ENCODE measurements around the gene TMEM91.

DNA sequence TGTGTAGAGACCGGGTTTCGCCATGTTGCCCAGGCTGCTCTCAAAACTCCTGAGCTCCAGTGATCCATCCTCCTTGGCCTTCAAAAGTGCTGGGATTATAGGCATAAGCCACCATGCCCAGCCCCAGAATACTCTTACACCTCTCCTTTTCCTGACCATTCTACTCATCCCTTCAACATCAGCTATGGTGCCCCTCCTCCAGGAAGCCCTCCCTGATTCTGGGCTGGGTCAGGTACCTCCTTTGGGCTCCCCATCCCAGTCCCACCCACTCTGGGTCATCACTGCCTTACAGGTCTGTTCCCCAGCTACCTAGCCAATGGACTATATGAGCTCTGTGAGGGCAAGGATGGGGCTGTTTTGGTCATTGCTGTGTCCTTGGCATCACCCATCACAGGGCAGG, 32.2 kb upstream of the TMEM91 start:
- TF ChIP-seq EZH2 (IDR thresholded peaks at IDR 0.05) (no peak), POLR2AphosphoS5 (IDR thresholded peaks at IDR 0.05; ENCODE audit: borderline replicate concordance, low read depth, low read length) (no peak)
